ENCODE measurements around the gene TULP1.

TULP1 gene

DNA sequence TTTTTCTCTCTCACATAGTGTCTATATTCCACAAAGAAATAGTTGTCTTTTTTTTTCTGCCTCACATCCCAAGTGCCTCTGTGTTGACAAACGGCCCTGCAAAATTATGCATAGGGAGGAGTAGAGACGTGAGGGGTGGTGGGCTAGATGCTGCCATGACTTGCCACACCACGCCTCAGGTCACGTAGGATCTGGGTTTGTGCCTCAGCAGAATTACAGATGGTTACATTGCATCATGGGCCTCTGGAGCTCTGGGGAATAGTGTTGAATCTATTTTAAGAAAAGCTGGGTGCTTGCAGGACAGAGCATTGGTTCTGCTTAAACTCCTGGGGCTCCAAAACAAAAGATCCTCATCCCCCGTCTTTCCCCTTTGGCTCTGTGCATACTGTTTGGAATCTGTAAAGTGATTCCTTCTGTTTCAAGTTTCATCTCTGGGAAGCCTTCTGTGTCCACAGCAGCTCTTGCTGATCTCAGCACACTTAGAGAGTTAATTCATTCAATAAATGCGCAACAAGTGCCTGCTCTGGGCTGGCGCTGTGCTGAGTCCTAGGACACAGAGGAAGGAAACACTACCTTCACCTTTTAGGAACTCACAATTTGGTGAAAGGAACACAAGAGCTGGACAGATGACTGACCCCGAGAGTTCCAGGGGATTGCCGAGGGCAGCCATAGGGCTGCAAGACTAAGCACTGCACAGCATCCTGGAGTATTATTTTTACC lies 58.1 kb downstream of the TULP1 start:
- no peak for DNase-seq

DNA sequence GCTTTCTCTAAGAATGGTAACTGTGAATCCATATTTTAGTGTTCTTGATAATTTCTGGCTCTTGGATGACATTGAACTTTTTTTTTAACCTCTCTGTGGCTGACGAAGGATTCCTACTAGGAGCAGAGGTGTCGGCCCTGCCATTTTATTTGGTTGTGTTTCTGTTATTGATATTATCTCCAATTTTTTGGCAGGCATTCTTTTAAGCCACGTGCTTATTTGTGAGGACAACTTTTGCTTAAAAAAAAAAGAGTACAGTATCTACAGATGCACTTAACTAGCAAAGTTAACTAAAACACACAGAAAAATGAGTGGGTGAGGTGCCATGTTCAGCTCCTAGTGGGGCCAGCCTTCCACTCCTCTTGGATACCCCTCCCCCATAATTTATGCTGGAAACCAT lies 59.5 kb downstream of the TULP1 start:
- no peak for DNase-seq

DNA sequence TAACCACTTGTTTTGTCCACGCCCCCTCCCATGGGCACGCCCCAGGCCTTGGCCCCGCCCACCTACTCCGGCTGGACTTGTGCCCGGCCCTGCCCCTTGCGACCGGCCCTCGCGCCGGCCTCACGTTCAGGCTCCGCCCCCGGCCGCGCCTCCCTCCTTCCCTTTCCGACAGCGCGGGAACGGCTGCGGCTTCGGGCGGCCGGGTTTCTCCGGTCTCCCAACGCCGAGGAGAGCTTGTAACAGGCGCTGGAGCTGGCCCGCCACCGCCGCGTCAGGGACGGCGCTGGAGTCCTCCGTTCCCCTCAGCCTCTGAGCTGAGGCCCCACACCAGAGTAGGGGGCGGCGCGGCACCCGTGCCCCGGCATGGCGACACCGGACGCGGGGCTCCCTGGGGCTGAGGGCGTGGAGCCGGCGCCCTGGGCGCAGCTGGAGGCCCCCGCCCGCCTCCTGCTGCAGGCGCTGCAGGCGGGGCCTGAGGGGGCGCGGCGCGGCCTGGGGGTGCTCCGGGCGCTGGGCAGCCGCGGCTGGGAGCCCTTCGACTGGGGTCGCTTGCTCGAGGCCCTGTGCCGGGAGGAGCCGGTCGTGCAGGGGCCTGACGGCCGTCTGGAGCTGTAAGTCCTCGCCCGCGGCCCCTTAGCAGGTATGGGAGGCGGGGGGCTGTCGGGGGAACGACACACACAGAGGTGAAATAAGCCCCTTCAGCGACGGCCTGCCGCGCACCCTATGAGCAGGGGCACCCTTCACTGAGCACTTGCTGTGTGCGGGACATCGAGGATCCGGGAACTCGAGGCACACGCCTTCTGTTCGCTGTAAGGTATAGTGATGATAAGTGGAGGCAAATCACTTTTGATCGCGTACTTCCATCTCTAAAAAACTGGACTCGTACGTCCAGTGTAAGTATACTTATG lies 60.3 kb downstream of the TULP1 start, which contains the start of gene FANCE:
TSS of gene FANCE (plus strand) at position 156 of the 908 bp plus-strand sequence. CDS start at position 364, 208 bp downstream.
- peak; percentile 18 for DNase-seq

DNA sequence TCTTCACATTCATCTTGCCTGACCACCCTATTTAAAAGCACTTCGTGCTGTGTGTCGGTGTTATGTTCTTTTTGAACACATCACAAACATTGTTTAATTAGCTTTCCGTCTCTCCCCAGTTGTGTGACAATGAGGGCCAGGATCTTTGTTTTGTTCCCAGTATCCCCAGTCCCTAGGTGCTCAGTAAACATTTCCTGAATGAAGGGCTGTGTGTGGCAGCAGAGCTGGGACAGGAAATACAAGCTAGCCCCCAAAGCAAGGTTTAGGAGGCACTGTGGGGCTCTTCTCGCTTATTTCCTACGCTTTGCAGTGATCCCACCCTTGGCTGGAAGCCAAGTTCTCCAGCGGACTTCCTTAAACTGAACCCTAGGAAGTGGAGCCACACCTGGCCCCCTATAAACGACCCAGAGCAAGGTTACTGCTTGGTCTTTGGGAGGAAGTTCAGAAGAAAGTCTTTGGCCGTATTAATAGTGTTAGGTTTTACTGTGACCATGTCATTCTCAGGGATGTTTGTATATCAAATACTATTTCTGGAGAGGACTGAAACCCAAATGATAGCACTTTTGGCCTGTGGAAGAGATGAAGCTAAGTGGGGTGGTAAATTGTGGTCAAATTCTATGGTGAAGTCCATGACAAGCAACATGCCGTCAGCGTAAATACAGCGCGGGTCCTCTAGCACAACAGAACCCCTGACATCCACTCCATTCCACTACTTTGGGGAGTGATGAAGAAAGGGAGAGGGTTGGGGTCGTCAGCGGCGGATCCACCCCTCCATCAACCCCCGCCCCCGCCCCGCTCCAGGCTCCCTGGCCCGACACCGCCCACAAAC lies 61.1 kb downstream of the TULP1 start:
- DNase-seq, result no peak

DNA sequence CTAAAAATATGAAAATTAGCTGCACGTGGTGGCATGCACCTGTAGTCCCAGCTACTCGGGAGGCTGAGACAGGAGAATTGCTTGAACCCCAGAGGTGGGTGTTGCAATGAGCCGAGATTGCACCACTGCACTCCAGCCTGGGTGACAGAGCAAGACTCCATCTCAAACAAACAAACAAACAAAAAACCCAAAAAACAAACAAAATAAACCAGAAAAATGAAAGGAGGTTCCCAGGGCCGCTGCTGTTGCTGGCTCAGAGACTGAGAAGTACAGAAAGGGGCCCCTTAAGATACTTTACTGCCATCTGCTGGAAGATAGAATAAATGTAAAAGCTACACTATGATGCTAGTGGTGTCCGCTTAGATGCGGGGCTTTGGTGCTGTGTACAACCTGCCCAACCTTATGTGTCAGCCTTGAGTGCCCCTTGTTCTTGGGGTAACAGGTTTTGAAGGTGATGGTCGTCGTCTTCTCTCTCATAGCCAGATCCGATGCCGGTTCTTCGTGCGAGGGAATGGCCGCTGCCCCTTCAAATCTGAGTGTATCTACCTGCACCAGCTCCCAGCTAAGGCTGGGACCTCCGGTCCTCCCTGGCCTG lies 63.3 kb downstream of the TULP1 start:
- peak; percentile 23 for DNase-seq

DNA sequence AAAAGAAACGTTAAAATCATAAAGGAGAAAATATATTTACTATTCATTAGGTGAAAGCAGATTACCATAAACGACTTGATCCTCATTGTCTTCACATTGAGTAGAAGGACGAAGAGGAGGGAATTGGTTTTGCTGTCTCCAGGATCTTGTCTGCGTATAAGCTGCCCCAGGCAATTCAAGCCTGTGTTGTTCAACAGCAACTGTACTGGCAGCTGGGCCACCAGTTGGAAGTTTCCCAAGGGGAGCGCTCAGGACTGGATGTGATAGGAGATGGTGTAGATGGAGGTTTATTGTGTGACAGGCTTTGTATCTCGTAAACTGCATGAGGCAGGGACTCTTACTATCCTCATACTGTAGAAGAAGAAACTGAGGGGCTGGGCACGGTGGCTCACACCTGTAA lies 64.5 kb downstream of the TULP1 start:
- no peak for DNase-seq

Data from NCI-H524 treated with DMSO at 0.1 percent for 48 hours (cell line).